Measurements from ENCODE around the gene ASIC2.

The ASIC2 gene

GRCh38 chr17:33233811-33234177 is 59.3 kb downstream of the ASIC2 start:
- H3K27ac Mint-ChIP-seq (ENCODE audit: low read depth), result no peak overlapping the region
- no peaks in the 10 kb centered on the region for H3K36me3 Mint-ChIP-seq (ENCODE audit: insufficient read depth)
- H3K27me3 Mint-ChIP-seq, result peaks cover 46% of the 10 kb centered on the region
- no peaks in the 10 kb centered on the region for H3K9me3 Mint-ChIP-seq
- H3K4me1 Mint-ChIP-seq, result no peaks in the 10 kb centered on the region
- DNase-seq (ENCODE audit: low spot score in 2 of 2) (no peak), ATAC-seq (replicated peaks; ENCODE audit: extremely low read depth, poor library complexity, severe bottlenecking) (peak; percentile 14)
- no peak overlapping the region for H3K4me3 Mint-ChIP-seq

- H3K27ac Mint-ChIP-seq (ENCODE audit: low read depth), result no peak overlapping the region
These were observed 63.6 kb downstream of the ASIC2 start for GRCh38 chr17:33229499-33229898.

GRCh38 chr17:33229028-33229427 is 64.1 kb downstream of the ASIC2 start:
- Mint-ChIP-seq H3K9me3 (no peaks in the 10 kb centered on the region), H3K27me3 (peaks cover 32% of the 10 kb centered on the region), H3K4me3 (no peak overlapping the region), H3K4me1 (no peaks in the 10 kb centered on the region), H3K27ac (ENCODE audit: low read depth) (no peak overlapping the region), H3K36me3 (ENCODE audit: insufficient read depth) (no peaks in the 10 kb centered on the region)
- no peak for ATAC-seq (replicated peaks; ENCODE audit: extremely low read depth, poor library complexity, severe bottlenecking)
- no peak for DNase-seq (ENCODE audit: low spot score in 2 of 2)

More at GRCh38 chr17:33229499-33229898, 63.6 kb downstream of the ASIC2 start:
- H3K4me3 Mint-ChIP-seq, result no peak overlapping the region
- ATAC-seq (replicated peaks; ENCODE audit: extremely low read depth, poor library complexity, severe bottlenecking), result no peak
- H3K4me1 Mint-ChIP-seq, result no peaks in the 10 kb centered on the region
- H3K36me3 Mint-ChIP-seq (ENCODE audit: insufficient read depth), result no peaks in the 10 kb centered on the region
- peaks cover 28% of the 10 kb centered on the region for H3K27me3 Mint-ChIP-seq
- no peak for DNase-seq (ENCODE audit: low spot score in 2 of 2)
- H3K9me3 Mint-ChIP-seq, result no peaks in the 10 kb centered on the region

- Mint-ChIP-seq H3K27ac (ENCODE audit: low read depth) (no peak overlapping the region), H3K27me3 (peaks cover 37% of the 10 kb centered on the region), H3K4me1 (no peaks in the 10 kb centered on the region), H3K4me3 (no peak overlapping the region), H3K9me3 (no peaks in the 10 kb centered on the region), H3K36me3 (ENCODE audit: insufficient read depth) (no peaks in the 10 kb centered on the region)
- ATAC-seq (replicated peaks; ENCODE audit: extremely low read depth, poor library complexity, severe bottlenecking), result no peak
- DNase-seq (ENCODE audit: low spot score in 2 of 2), result no peak
These were observed 64.5 kb downstream of the ASIC2 start for GRCh38 chr17:33228548-33228947.

- no peaks in the 10 kb centered on the region for H3K36me3 Mint-ChIP-seq (ENCODE audit: insufficient read depth)
- ATAC-seq (replicated peaks; ENCODE audit: extremely low read depth, poor library complexity, severe bottlenecking) (no peak), DNase-seq (ENCODE audit: low spot score in 2 of 2) (no peak)
- H3K27ac Mint-ChIP-seq (ENCODE audit: low read depth), result no peak overlapping the region
- H3K4me3 Mint-ChIP-seq, result no peak overlapping the region
- peaks cover 43% of the 10 kb centered on the region for H3K27me3 Mint-ChIP-seq
- no peaks in the 10 kb centered on the region for H3K4me1 Mint-ChIP-seq
- no peaks in the 10 kb centered on the region for H3K9me3 Mint-ChIP-seq
These were observed 65.2 kb downstream of the ASIC2 start for GRCh38 chr17:33227911-33228310.

- H3K4me3 Mint-ChIP-seq, result no peak overlapping the region
- no peak overlapping the region for H3K27ac Mint-ChIP-seq (ENCODE audit: low read depth)
- no peaks in the 10 kb centered on the region for H3K9me3 Mint-ChIP-seq
- no peaks in the 10 kb centered on the region for H3K36me3 Mint-ChIP-seq (ENCODE audit: insufficient read depth)
- DNase-seq (ENCODE audit: low spot score in 2 of 2), result no peak
- H3K4me1 Mint-ChIP-seq, result no peaks in the 10 kb centered on the region
- H3K27me3 Mint-ChIP-seq, result peaks cover 43% of the 10 kb centered on the region
- no peak for ATAC-seq (replicated peaks; ENCODE audit: extremely low read depth, poor library complexity, severe bottlenecking)
These were observed 67.1 kb downstream of the ASIC2 start for GRCh38 chr17:33225994-33226393.

- ATAC-seq (replicated peaks; ENCODE audit: extremely low read depth, poor library complexity, severe bottlenecking), result no peak
- Mint-ChIP-seq H3K4me3 (no peak overlapping the region), H3K9me3 (no peaks in the 10 kb centered on the region), H3K4me1 (no peaks in the 10 kb centered on the region), H3K27me3 (peaks cover 43% of the 10 kb centered on the region), H3K27ac (ENCODE audit: low read depth) (no peak overlapping the region), H3K36me3 (ENCODE audit: insufficient read depth) (no peaks in the 10 kb centered on the region)
- no peak for DNase-seq (ENCODE audit: low spot score in 2 of 2)
These were observed 67.6 kb downstream of the ASIC2 start for GRCh38 chr17:33225509-33225908.

- DNase-seq (ENCODE audit: low spot score in 2 of 2) (no peak), ATAC-seq (replicated peaks; ENCODE audit: extremely low read depth, poor library complexity, severe bottlenecking) (no peak)
- Mint-ChIP-seq H3K27me3 (peaks cover 35% of the 10 kb centered on the region), H3K36me3 (ENCODE audit: insufficient read depth) (no peaks in the 10 kb centered on the region), H3K4me1 (no peaks in the 10 kb centered on the region), H3K27ac (ENCODE audit: low read depth) (no peak overlapping the region), H3K4me3 (no peak overlapping the region), H3K9me3 (no peaks in the 10 kb centered on the region)
These were observed 73.1 kb downstream of the ASIC2 start for GRCh38 chr17:33220036-33220435.

- ATAC-seq (replicated peaks; ENCODE audit: extremely low read depth, poor library complexity, severe bottlenecking) (no peak), DNase-seq (ENCODE audit: low spot score in 2 of 2) (no peak)
- Mint-ChIP-seq H3K4me3 (no peak overlapping the region), H3K9me3 (no peaks in the 10 kb centered on the region), H3K4me1 (no peaks in the 10 kb centered on the region), H3K27ac (ENCODE audit: low read depth) (no peak overlapping the region), H3K36me3 (ENCODE audit: insufficient read depth) (no peaks in the 10 kb centered on the region), H3K27me3 (peaks cover 39% of the 10 kb centered on the region)
These were observed 74.1 kb downstream of the ASIC2 start for GRCh38 chr17:33218698-33219601.

- H3K27ac Mint-ChIP-seq (ENCODE audit: low read depth), result no peak overlapping the region
- H3K27me3 Mint-ChIP-seq, result peaks cover 34% of the 10 kb centered on the region
- DNase-seq (ENCODE audit: low spot score in 2 of 2), result no peak
- no peaks in the 10 kb centered on the region for H3K4me1 Mint-ChIP-seq
- no peaks in the 10 kb centered on the region for H3K9me3 Mint-ChIP-seq
- H3K36me3 Mint-ChIP-seq (ENCODE audit: insufficient read depth), result no peaks in the 10 kb centered on the region
- H3K4me3 Mint-ChIP-seq, result no peak overlapping the region
- no peak for ATAC-seq (replicated peaks; ENCODE audit: extremely low read depth, poor library complexity, severe bottlenecking)
These were observed 75.2 kb downstream of the ASIC2 start for GRCh38 chr17:33217891-33218290.

GRCh38 chr17:33214996-33215395 is 78.1 kb downstream of the ASIC2 start:
- H3K4me1 Mint-ChIP-seq, result no peaks in the 10 kb centered on the region
- no peak for DNase-seq (ENCODE audit: low spot score in 2 of 2)
- ATAC-seq (replicated peaks; ENCODE audit: extremely low read depth, poor library complexity, severe bottlenecking), result no peak
- no peak overlapping the region for H3K4me3 Mint-ChIP-seq
- no peak overlapping the region for H3K27ac Mint-ChIP-seq (ENCODE audit: low read depth)
- H3K36me3 Mint-ChIP-seq (ENCODE audit: insufficient read depth), result no peaks in the 10 kb centered on the region
- no peaks in the 10 kb centered on the region for H3K9me3 Mint-ChIP-seq
- peaks cover 60% of the 10 kb centered on the region for H3K27me3 Mint-ChIP-seq

GRCh38 chr17:33210285-33210684 is 82.8 kb downstream of the ASIC2 start:
- Mint-ChIP-seq H3K27ac (ENCODE audit: low read depth) (no peak overlapping the region), H3K27me3 (peaks cover 64% of the 10 kb centered on the region), H3K9me3 (no peaks in the 10 kb centered on the region), H3K36me3 (ENCODE audit: insufficient read depth) (no peaks in the 10 kb centered on the region), H3K4me3 (no peak overlapping the region), H3K4me1 (no peaks in the 10 kb centered on the region)
- ATAC-seq (replicated peaks; ENCODE audit: extremely low read depth, poor library complexity, severe bottlenecking) (no peak), DNase-seq (ENCODE audit: low spot score in 2 of 2) (no peak)

- no peak overlapping the region for H3K27ac Mint-ChIP-seq (ENCODE audit: low read depth)
These were observed 83.4 kb downstream of the ASIC2 start for GRCh38 chr17:33209671-33210070.

More at GRCh38 chr17:33209671-33210070, 83.4 kb downstream of the ASIC2 start:
- Mint-ChIP-seq H3K9me3 (no peaks in the 10 kb centered on the region), H3K4me3 (no peak overlapping the region), H3K36me3 (ENCODE audit: insufficient read depth) (no peaks in the 10 kb centered on the region), H3K4me1 (no peaks in the 10 kb centered on the region), H3K27me3 (peaks cover 60% of the 10 kb centered on the region)
- DNase-seq (ENCODE audit: low spot score in 2 of 2), result no peak
- ATAC-seq (replicated peaks; ENCODE audit: extremely low read depth, poor library complexity, severe bottlenecking), result no peak
